ENCODE results near the gene CLDN6. TPM values are rescaled to one million over a fixed set of nuclear protein-coding genes. Genes with fewer than 3 reads are reported as not detected.

CLDN6 gene
- total and polyA plus RNA-seq, 9 of the 15 experiments (the other 6 are each of a cell fraction or from before 2014, with no cell fraction given), result 0.22 to 0.75 (median 0.38) TPM; not detected in 3

DNA sequence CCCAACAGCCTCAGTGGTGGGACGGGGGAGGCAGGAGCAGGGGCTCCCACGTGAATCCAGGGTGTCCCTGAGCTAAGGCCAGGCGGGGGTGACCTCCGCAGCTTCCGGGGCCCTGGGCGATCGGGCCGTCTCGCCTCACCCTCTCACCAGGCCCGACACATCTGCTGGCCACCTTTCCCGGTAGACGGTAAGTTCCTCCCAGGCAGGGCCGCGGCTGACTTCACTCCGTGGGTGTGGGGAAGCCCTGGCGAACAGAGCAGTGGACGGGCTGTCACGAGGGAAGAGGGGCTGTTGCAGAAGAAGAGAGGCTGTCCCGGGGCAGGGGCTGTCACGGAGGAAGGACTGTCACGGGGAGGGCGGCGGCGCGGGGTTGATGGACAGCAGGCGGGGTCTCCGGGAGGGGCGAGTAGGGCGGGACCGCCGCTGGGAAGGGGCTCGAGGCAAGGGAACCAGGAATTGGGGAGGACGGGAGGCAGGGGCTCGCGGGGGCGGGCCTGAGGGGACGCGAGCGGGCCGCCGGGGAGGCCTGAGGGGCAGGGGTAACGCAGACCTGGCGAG is 38.2 kb downstream of the CLDN6 start (continued):
- TF ChIP-seq, protein P1, sequence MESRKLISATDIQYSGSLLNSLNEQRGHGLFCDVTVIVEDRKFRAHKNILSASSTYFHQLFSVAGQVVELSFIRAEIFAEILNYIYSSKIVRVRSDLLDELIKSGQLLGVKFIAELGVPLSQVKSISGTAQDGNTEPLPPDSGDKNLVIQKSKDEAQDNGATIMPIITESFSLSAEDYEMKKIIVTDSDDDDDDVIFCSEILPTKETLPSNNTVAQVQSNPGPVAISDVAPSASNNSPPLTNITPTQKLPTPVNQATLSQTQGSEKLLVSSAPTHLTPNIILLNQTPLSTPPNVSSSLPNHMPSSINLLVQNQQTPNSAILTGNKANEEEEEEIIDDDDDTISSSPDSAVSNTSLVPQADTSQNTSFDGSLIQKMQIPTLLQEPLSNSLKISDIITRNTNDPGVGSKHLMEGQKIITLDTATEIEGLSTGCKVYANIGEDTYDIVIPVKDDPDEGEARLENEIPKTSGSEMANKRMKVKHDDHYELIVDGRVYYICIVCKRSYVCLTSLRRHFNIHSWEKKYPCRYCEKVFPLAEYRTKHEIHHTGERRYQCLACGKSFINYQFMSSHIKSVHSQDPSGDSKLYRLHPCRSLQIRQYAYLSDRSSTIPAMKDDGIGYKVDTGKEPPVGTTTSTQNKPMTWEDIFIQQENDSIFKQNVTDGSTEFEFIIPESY (CRISPR knock-in tag; IDR thresholded peaks at IDR 0.05), result no peak
- TF ChIP-seq, protein P2, sequence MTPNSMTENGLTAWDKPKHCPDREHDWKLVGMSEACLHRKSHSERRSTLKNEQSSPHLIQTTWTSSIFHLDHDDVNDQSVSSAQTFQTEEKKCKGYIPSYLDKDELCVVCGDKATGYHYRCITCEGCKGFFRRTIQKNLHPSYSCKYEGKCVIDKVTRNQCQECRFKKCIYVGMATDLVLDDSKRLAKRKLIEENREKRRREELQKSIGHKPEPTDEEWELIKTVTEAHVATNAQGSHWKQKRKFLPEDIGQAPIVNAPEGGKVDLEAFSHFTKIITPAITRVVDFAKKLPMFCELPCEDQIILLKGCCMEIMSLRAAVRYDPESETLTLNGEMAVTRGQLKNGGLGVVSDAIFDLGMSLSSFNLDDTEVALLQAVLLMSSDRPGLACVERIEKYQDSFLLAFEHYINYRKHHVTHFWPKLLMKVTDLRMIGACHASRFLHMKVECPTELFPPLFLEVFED (CRISPR knock-in tag; conservative IDR thresholded peaks at IDR 0.05), result no peak
- TF ChIP-seq XRCC4 (IDR thresholded peaks at IDR 0.05; ENCODE audit: extremely low read depth, insufficient read depth, insufficient read length), result no peak
- no peak for TF ChIP-seq NR2F6 (CRISPR knock-in tag; IDR thresholded peaks at IDR 0.05)
- TF ChIP-seq ETV1 (tag; conservative IDR thresholded peaks at IDR 0.05; ENCODE audit: low read depth), result no peak
- TF ChIP-seq NR3C1 (CRISPR knock-in tag; IDR thresholded peaks at IDR 0.05), result no peak
- TF ChIP-seq, protein P3, sequence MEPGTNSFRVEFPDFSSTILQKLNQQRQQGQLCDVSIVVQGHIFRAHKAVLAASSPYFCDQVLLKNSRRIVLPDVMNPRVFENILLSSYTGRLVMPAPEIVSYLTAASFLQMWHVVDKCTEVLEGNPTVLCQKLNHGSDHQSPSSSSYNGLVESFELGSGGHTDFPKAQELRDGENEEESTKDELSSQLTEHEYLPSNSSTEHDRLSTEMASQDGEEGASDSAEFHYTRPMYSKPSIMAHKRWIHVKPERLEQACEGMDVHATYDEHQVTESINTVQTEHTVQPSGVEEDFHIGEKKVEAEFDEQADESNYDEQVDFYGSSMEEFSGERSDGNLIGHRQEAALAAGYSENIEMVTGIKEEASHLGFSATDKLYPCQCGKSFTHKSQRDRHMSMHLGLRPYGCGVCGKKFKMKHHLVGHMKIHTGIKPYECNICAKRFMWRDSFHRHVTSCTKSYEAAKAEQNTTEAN (CRISPR knock-in tag; IDR thresholded peaks at IDR 0.05), result peak; percentile 25; the same call in 1 of the 2 replicates
- TF ChIP-seq SETDB1 (IDR thresholded peaks at IDR 0.05; ENCODE audit: low read length), result no peak
- no peak for TF ChIP-seq COPS2 (conservative IDR thresholded peaks at IDR 0.05)
- no peak for TF ChIP-seq HNRNPH1 (optimal IDR thresholded peaks at IDR 0.05; ENCODE audit: low read depth, low read length)
- no peak for TF ChIP-seq ARID1B (IDR thresholded peaks at IDR 0.05)
- TF ChIP-seq, protein P4, sequence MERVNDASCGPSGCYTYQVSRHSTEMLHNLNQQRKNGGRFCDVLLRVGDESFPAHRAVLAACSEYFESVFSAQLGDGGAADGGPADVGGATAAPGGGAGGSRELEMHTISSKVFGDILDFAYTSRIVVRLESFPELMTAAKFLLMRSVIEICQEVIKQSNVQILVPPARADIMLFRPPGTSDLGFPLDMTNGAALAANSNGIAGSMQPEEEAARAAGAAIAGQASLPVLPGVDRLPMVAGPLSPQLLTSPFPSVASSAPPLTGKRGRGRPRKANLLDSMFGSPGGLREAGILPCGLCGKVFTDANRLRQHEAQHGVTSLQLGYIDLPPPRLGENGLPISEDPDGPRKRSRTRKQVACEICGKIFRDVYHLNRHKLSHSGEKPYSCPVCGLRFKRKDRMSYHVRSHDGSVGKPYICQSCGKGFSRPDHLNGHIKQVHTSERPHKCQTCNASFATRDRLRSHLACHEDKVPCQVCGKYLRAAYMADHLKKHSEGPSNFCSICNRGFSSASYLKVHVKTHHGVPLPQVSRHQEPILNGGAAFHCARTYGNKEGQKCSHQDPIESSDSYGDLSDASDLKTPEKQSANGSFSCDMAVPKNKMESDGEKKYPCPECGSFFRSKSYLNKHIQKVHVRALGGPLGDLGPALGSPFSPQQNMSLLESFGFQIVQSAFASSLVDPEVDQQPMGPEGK (CRISPR knock-in tag; IDR thresholded peaks at IDR 0.05; ENCODE audit: borderline replicate concordance), result no peak
- no peak for TF ChIP-seq HMGN3 (IDR thresholded peaks at IDR 0.05; ENCODE audit: borderline replicate concordance, extremely low read depth, insufficient read length, low read depth, low read length)
- peak; percentile 77; the same call in 1 of the 2 replicates for TF ChIP-seq ZBTB7A (IDR thresholded peaks at IDR 0.05; ENCODE audit: borderline replicate concordance, control insufficient read depth, low read depth, low read length)
- TF ChIP-seq ZFP30 (CRISPR knock-in tag; IDR thresholded peaks at IDR 0.05; ENCODE audit: borderline replicate concordance), result no peak
- no peak for TF ChIP-seq NEUROD1 (IDR thresholded peaks at IDR 0.05; ENCODE audit: borderline replicate concordance, low read depth, low read length, partially characterized antibody)
- TF ChIP-seq ZC3H4 (CRISPR knock-in tag; IDR thresholded peaks at IDR 0.05; ENCODE audit: borderline replicate concordance), result no peak
- 0 out of 2 replicates have a peak, but pooled peaks have one; percentile 20 for TF ChIP-seq MXI1 (IDR thresholded peaks at IDR 0.05; ENCODE audit: low read depth, low read length)
- TF ChIP-seq PYGO2 (tag; IDR thresholded peaks at IDR 0.05), result no peak
- TF ChIP-seq CXXC5 (CRISPR knock-in tag; IDR thresholded peaks at IDR 0.05), result no peak
- TF ChIP-seq ETS2 (tag; IDR thresholded peaks at IDR 0.05; ENCODE audit: borderline replicate concordance, poor library complexity, severe bottlenecking), result no peak

All from K562 (cell line).